HUES48 (cell line): ENCODE measurements around the gene JUNB.
A peak's percentile ranks its signal among the peaks of the same experiment; 100 is the strongest.
"Not testable (repeated sequence)": the region's sequence is repeated elsewhere in the genome, so short reads cannot be mapped to it uniquely, and the experiment has no call there.

Experiments used
- H3K27ac ChIP-seq: one replicate; pipeline ENCODE4 v1.7.0; 2013; ENCODE audit warnings: low read depth, low read length, inconsistent platforms
- H3K27me3 ChIP-seq: 2 replicates; pipeline ENCODE4 v1.6.1; 2013; ENCODE audit warnings: mild to moderate bottlenecking, low read length; ENCODE audit not compliant: control insufficient read depth, insufficient read depth
- H3K36me3 ChIP-seq: 2 replicates; pipeline ENCODE4 v1.6.1; 2013; ENCODE audit warnings: low read length; ENCODE audit not compliant: control insufficient read depth, insufficient read depth
- H3K4me1 ChIP-seq: 2 replicates; pipeline ENCODE4 v1.6.1; 2013; ENCODE audit warnings: mild to moderate bottlenecking, low read length; ENCODE audit not compliant: control insufficient read depth, insufficient read depth
- H3K4me3 ChIP-seq: 2 replicates; pipeline ENCODE4 v1.5.1; 2013; ENCODE audit warnings: mild to moderate bottlenecking, low read depth, low read length
- H3K9ac ChIP-seq: 2 replicates; pipeline ENCODE4 v1.6.1; 2013; ENCODE audit warnings: mild to moderate bottlenecking, low read depth, low read length, moderate library complexity
- H3K9me3 ChIP-seq: 2 replicates; pipeline ENCODE4 v1.6.1; 2013; ENCODE audit warnings: low read length; ENCODE audit not compliant: control insufficient read depth, insufficient read depth

JUNB gene

GRCh38 chr19:12799742-12800465, 8.6 kb downstream of the JUNB start:
- H3K27ac ChIP-seq = no peak overlapping the region
- no peak overlapping the region for H3K9ac ChIP-seq
- H3K27me3 ChIP-seq = no peaks in the 10 kb centered on the region
- peak overlapping the region; percentile 70; the same call in 1 of the 2 replicates for H3K4me3 ChIP-seq
- H3K4me1 ChIP-seq = peaks cover 14% of the 10 kb centered on the region
- H3K9me3 ChIP-seq = no peaks in the 10 kb centered on the region
- H3K36me3 ChIP-seq = peaks cover 19% of the 10 kb centered on the region

GRCh38 chr19:12800466-12800770, 9.1 kb downstream of the JUNB start:
- Histone ChIP-seq H3K27me3 (no peaks in the 10 kb centered on the region), H3K36me3 (peaks cover 19% of the 10 kb centered on the region), H3K4me1 (peaks cover 14% of the 10 kb centered on the region), H3K4me3 (peak overlapping the region; percentile 70), H3K27ac (no peak overlapping the region), H3K9ac (peak overlapping the region; percentile 48; the same call in 1 of the 2 replicates), H3K9me3 (no peaks in the 10 kb centered on the region)

GRCh38 chr19:12800923-12801465, 9.7 kb downstream of the JUNB start:
- Histone ChIP-seq H3K27me3 (no peaks in the 10 kb centered on the region), H3K4me1 (peaks cover 13% of the 10 kb centered on the region), H3K4me3 (peak overlapping the region; percentile 70), H3K36me3 (peaks cover 19% of the 10 kb centered on the region), H3K9ac (peak overlapping the region; percentile 48), H3K27ac (peak overlapping the region; percentile 33), H3K9me3 (no peaks in the 10 kb centered on the region)

GRCh38 chr19:12801466-12802266, 10.4 kb downstream of the JUNB start, which contains the start of the genes PRDX2 and THSD8:
Gene PRDX2 (minus strand): TSS chr19:12801800. CDS start chr19:12801261, 539 bp downstream.
Gene THSD8 (plus strand): TSS chr19:12802069. CDS start chr19:12802072, 3 bp downstream.
- Histone ChIP-seq H3K27ac (peak within 1 kb of the TSS; percentile 33), H3K9ac (peak within 1 kb of the TSS; percentile 48), H3K9me3 (no peaks in the 10 kb centered on the region), H3K27me3 (no peaks in the 10 kb centered on the region), H3K36me3 (peaks cover 19% of the 10 kb centered on the region), H3K4me1 (peaks cover 11% of the 10 kb centered on the region), H3K4me3 (peak within 1 kb of the TSS; percentile 70)

- H3K4me3 ChIP-seq = peak overlapping the region; percentile 70
- H3K4me1 ChIP-seq = peaks cover 11% of the 10 kb centered on the region
- H3K27ac ChIP-seq = no peak overlapping the region
- no peaks in the 10 kb centered on the region for H3K27me3 ChIP-seq
- no peaks in the 10 kb centered on the region for H3K9me3 ChIP-seq
- H3K36me3 ChIP-seq = peaks cover 19% of the 10 kb centered on the region
- H3K9ac ChIP-seq = no peak overlapping the region
Observed at GRCh38 chr19:12802267-12803106, 11.2 kb downstream of the JUNB start.

- H3K4me3 ChIP-seq = no peak overlapping the region
- H3K9me3 ChIP-seq = no peaks in the 10 kb centered on the region
- H3K36me3 ChIP-seq = peaks cover 24% of the 10 kb centered on the region
- H3K4me1 ChIP-seq = peaks cover 11% of the 10 kb centered on the region
- no peak overlapping the region for H3K9ac ChIP-seq
- no peak overlapping the region for H3K27ac ChIP-seq
- H3K27me3 ChIP-seq = no peaks in the 10 kb centered on the region
Observed at GRCh38 chr19:12804051-12804450, 12.8 kb downstream of the JUNB start.

- Histone ChIP-seq H3K4me1 (peaks cover 4% of the 10 kb centered on the region), H3K4me3 (peak within 1 kb of the TSS; percentile 79), H3K27ac (peak within 1 kb of the TSS; percentile 77), H3K9me3 (no peaks in the 10 kb centered on the region), H3K27me3 (no peaks in the 10 kb centered on the region), H3K9ac (peak within 1 kb of the TSS; percentile 55; the same call in 1 of the 2 replicates), H3K36me3 (peaks cover 32% of the 10 kb centered on the region)
Observed at GRCh38 chr19:12806242-12807081, 15.2 kb downstream of the JUNB start, which contains the start of gene RNASEH2A. Gene RNASEH2A (plus strand): TSS chr19:12806584. CDS start chr19:12806674, 90 bp downstream.

- Histone ChIP-seq H3K27ac (no peak overlapping the region), H3K9me3 (no peaks in the 10 kb centered on the region), H3K4me1 (no peaks in the 10 kb centered on the region), H3K9ac (no peak overlapping the region), H3K36me3 (peaks cover 54% of the 10 kb centered on the region), H3K27me3 (no peaks in the 10 kb centered on the region), H3K4me3 (no peak overlapping the region)
Observed at GRCh38 chr19:12815088-12815487, 23.8 kb downstream of the JUNB start.

GRCh38 chr19:12817188-12817587, 25.9 kb downstream of the JUNB start:
- not testable (repeated sequence) for H3K9ac ChIP-seq, H3K27me3 ChIP-seq, H3K4me1 ChIP-seq, H3K9me3 ChIP-seq, H3K4me3 ChIP-seq, H3K27ac ChIP-seq
- H3K36me3 ChIP-seq = peaks cover 37% of the 10 kb centered on the region

- not testable (repeated sequence) for H3K4me1 ChIP-seq, H3K4me3 ChIP-seq, H3K9ac ChIP-seq, H3K27ac ChIP-seq, H3K9me3 ChIP-seq, H3K27me3 ChIP-seq
- peaks cover 33% of the 10 kb centered on the region for H3K36me3 ChIP-seq
Observed at GRCh38 chr19:12817810-12818209, 26.5 kb downstream of the JUNB start.
